SK-N-MC (cell line): Measurements from ENCODE around the gene NKD1.

Experiments used
- EZH2 ChIP-seq: fragments of 200-600 bp; sonication (generic); IDR thresholded peaks from one replicate; pipeline ENCODE4 v1.6.1; 2017; ENCODE audit warnings: antibody characterized with exemption
- FOXP2 ChIP-seq: optimal IDR thresholded peaks from 2 replicates; pipeline ENCODE3; 2011; ENCODE audit warnings: mild to moderate bottlenecking, moderate library complexity; ENCODE audit not compliant: insufficient read depth; ENCODE audit errors: extremely low read length, control extremely low read depth
- POLR2AphosphoS5 ChIP-seq: IDR thresholded peaks from 2 replicates; pipeline ENCODE4 v1.6.1; 2012; ENCODE audit warnings: mild to moderate bottlenecking, low read depth, low read length, borderline replicate concordance

DNA sequence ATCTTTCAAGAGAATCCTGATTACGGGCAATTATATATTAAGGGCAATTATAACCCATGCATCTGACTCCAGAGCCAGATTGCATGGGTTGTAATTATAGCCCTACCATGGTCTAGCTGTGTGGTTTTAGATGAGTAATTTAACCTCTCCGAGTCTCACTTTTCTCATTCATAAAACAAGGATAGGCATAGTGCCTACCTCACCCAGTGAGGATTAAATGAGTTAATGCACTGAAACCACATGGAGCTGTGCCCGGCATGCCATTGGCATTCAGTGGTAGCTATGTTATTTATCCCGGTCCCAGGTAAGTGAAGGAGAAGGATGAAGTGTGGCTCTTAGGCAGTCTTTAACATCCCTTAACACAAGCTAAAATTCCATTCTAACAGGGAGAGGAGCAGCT, 126.6 kb downstream of the NKD1 start:
- TF ChIP-seq POLR2AphosphoS5 (no peak), EZH2 (no peak), FOXP2 (no peak)
